Fibroblast of the conjunctiva (primary cell): ENCODE results near the gene ABHD8.
A peak's percentile ranks its signal among the peaks of the same experiment; 100 is the strongest.

ENCODE experiments used
- DNase-seq: peaks from one replicate; pipeline ENCODE4 v3.0.0-alpha.2; 2010; ENCODE audit warnings: low read depth

Gene ABHD8

GRCh38 chr19:17266026-17266425 is 37.2 kb downstream of the ABHD8 start:
- DNase-seq, result no peak

GRCh38 chr19:17264641-17264979 is 38.6 kb downstream of the ABHD8 start, which contains the start of gene USHBP1:
TSS of gene USHBP1 (minus strand) at chr19:17264745. CDS start at chr19:17264299, 446 bp downstream.
- no peak for DNase-seq

- DNase-seq, result no peak
These were observed 39.2 kb downstream of the ABHD8 start for GRCh38 chr19:17263712-17264640.

GRCh38 chr19:17262557-17262956 is 40.7 kb downstream of the ABHD8 start:
- no peak for DNase-seq

- peak; percentile 38 for DNase-seq
These were observed 42.3 kb downstream of the ABHD8 start for GRCh38 chr19:17260842-17261325.

GRCh38 chr19:17259934-17260333 is 43.3 kb downstream of the ABHD8 start:
- DNase-seq, result no peak

GRCh38 chr19:17259118-17259780 is 44.0 kb downstream of the ABHD8 start:
- DNase-seq, result no peak

- no peak for DNase-seq
These were observed 47.1 kb downstream of the ABHD8 start for GRCh38 chr19:17256130-17256529.

- DNase-seq, result no peak
These were observed 48.0 kb downstream of the ABHD8 start for GRCh38 chr19:17255150-17255621.

GRCh38 chr19:17254636-17255035 is 48.6 kb downstream of the ABHD8 start:
- DNase-seq, result no peak

- no peak for DNase-seq
These were observed 53.2 kb downstream of the ABHD8 start for GRCh38 chr19:17249887-17250548.

GRCh38 chr19:17248011-17248776 is 55.0 kb downstream of the ABHD8 start:
- no peak for DNase-seq

- DNase-seq, result no peak
These were observed 56.4 kb downstream of the ABHD8 start for GRCh38 chr19:17246681-17247425.

- no peak for DNase-seq
These were observed 57.7 kb downstream of the ABHD8 start, which contains the start of gene NR2F6 for GRCh38 chr19:17245535-17245984. TSS of gene NR2F6 (minus strand) at chr19:17245919. CDS start at chr19:17245220, 699 bp downstream.

- no peak for DNase-seq
These were observed 58.3 kb downstream of the ABHD8 start for GRCh38 chr19:17244618-17245534.

- no peak for DNase-seq
These were observed 59.2 kb downstream of the ABHD8 start for GRCh38 chr19:17243830-17244617.

- DNase-seq, result no peak
These were observed 59.9 kb downstream of the ABHD8 start for GRCh38 chr19:17243211-17243829.
